KG1 (cell line): Measurements from ENCODE around the gene PRODH.
"Not testable (repeated sequence)": the region's sequence is repeated elsewhere in the genome, so short reads cannot be mapped to it uniquely, and the experiment has no call there.

Experiments used
- DNase-seq: peaks from one replicate; lab custom pipeline; 2025; lab: John Stamatoyannopoulos, UW

Gene PRODH

GRCh38 chr22:18953128-18953527 lies 17.0 kb upstream of the PRODH start:
- not testable (repeated sequence) for DNase-seq

- no peak for DNase-seq
Observed at GRCh38 chr22:18952022-18952421, 15.9 kb upstream of the PRODH start.

- no peak for DNase-seq
Observed at GRCh38 chr22:18950141-18950540, 14.0 kb upstream of the PRODH start.

- no peak for DNase-seq
Observed at GRCh38 chr22:18947905-18948304, 11.8 kb upstream of the PRODH start.

- not testable (repeated sequence) for DNase-seq
Observed at GRCh38 chr22:18947105-18947504, 11.0 kb upstream of the PRODH start.

- not testable (repeated sequence) for DNase-seq
Observed at GRCh38 chr22:18938691-18939090, 2.6 kb upstream of the PRODH start.

- not testable (repeated sequence) for DNase-seq
Observed at GRCh38 chr22:18934688-18935087, 1.4 kb downstream of the PRODH start.

- no peak for DNase-seq
Observed at GRCh38 chr22:18933914-18934313, 2.2 kb downstream of the PRODH start.

GRCh38 chr22:18931905-18932652 lies 4.0 kb downstream of the PRODH start:
- no peak for DNase-seq

- no peak for DNase-seq
Observed at GRCh38 chr22:18929459-18929858, 6.6 kb downstream of the PRODH start.

- DNase-seq, result no peak
Observed at GRCh38 chr22:18927573-18927972, 8.5 kb downstream of the PRODH start.

- DNase-seq, result no peak
Observed at GRCh38 chr22:18927020-18927419, 9.1 kb downstream of the PRODH start.

GRCh38 chr22:18925368-18926064 lies 10.6 kb downstream of the PRODH start:
- DNase-seq, result no peak

GRCh38 chr22:18920257-18920902 lies 15.7 kb downstream of the PRODH start:
- not testable (repeated sequence) for DNase-seq

GRCh38 chr22:18917818-18918217 lies 18.3 kb downstream of the PRODH start:
- DNase-seq, result not testable (repeated sequence)

- DNase-seq, result not testable (repeated sequence)
Observed at GRCh38 chr22:18915550-18915949, 20.5 kb downstream of the PRODH start.

GRCh38 chr22:18914558-18914957 lies 21.5 kb downstream of the PRODH start:
- not testable (repeated sequence) for DNase-seq

- DNase-seq, result not testable (repeated sequence)
Observed at GRCh38 chr22:18912264-18912946, 23.7 kb downstream of the PRODH start.

GRCh38 chr22:18911535-18911934 lies 24.6 kb downstream of the PRODH start:
- DNase-seq, result not testable (repeated sequence)

GRCh38 chr22:18909556-18909955 lies 26.5 kb downstream of the PRODH start:
- DNase-seq, result no peak

- no peak for DNase-seq
Observed at GRCh38 chr22:18906896-18907295, 29.2 kb downstream of the PRODH start.

- not testable (repeated sequence) for DNase-seq
Observed at GRCh38 chr22:18906410-18906745, 29.7 kb downstream of the PRODH start.
